Measurements from ENCODE around the gene MCF2L. TPM values are rescaled to one million over a fixed set of nuclear protein-coding genes. Genes with fewer than 3 reads are reported as not detected.

The MCF2L gene
- total and polyA plus RNA-seq, 9 of the 15 experiments (the other 6 are each of a cell fraction or from before 2014, with no cell fraction given): 0.05 to 0.25 (median 0.18) TPM; not detected in 5

DNA sequence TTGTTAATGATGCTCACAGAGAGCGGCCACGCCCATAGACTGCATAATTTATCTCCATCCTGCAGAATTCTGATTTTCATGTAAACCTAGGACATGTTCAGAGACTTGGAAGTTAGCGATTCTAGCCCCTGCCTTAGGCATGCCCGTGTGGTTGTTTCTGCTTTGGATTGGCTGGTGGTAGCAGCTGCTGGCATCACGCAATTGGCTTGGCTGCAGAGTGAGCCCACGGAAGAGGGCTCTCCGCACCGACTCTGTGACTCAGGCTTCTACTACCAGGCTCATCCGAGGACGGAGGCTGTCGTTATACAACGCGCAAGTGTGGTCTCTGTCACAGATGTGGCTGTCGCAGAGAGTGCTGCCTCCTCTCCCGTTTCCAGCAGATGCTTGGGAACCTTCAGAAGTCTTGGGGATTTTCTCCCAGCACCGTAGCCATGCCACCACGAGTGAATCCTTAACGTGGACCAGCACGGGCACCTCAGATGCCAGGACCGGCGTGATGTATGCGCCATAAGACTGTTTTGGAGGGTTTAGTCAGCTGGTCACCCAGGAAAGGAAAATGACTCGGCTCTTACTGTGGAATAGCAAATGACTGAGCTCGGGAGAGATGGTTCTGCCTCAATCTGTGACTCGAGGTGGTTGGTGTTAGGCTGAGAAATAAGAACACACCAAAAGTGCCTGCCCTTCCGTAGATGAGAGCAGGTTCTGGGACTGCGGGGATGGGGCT lies 75.5 kb downstream of the MCF2L start (continued):
- TF ChIP-seq HEY1 (CRISPR knock-in tag; IDR thresholded peaks at IDR 0.05; ENCODE audit: borderline replicate concordance) (no peak), FOS (IDR thresholded peaks at IDR 0.05; ENCODE audit: extremely low read depth, insufficient read length) (no peak), MXI1 (IDR thresholded peaks at IDR 0.05; ENCODE audit: low read depth, low read length) (no peak), KDM2B (CRISPR knock-in tag; IDR thresholded peaks at IDR 0.05) (no peak), NCOR1 (IDR thresholded peaks at IDR 0.05) (no peak), ETV1 (tag; conservative IDR thresholded peaks at IDR 0.05; ENCODE audit: low read depth) (no peak)
- TF ChIP-seq, protein P1, sequence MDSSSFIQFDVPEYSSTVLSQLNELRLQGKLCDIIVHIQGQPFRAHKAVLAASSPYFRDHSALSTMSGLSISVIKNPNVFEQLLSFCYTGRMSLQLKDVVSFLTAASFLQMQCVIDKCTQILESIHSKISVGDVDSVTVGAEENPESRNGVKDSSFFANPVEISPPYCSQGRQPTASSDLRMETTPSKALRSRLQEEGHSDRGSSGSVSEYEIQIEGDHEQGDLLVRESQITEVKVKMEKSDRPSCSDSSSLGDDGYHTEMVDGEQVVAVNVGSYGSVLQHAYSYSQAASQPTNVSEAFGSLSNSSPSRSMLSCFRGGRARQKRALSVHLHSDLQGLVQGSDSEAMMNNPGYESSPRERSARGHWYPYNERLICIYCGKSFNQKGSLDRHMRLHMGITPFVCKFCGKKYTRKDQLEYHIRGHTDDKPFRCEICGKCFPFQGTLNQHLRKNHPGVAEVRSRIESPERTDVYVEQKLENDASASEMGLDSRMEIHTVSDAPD (CRISPR knock-in tag; IDR thresholded peaks at IDR 0.05): no peak
- TF ChIP-seq, protein P2, sequence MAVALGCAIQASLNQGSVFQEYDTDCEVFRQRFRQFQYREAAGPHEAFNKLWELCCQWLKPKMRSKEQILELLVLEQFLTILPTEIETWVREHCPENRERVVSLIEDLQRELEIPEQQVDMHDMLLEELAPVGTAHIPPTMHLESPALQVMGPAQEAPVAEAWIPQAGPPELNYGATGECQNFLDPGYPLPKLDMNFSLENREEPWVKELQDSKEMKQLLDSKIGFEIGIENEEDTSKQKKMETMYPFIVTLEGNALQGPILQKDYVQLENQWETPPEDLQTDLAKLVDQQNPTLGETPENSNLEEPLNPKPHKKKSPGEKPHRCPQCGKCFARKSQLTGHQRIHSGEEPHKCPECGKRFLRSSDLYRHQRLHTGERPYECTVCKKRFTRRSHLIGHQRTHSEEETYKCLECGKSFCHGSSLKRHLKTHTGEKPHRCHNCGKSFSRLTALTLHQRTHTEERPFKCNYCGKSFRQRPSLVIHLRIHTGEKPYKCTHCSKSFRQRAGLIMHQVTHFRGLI (CRISPR knock-in tag; IDR thresholded peaks at IDR 0.05): no peak
- TF ChIP-seq, protein P3, sequence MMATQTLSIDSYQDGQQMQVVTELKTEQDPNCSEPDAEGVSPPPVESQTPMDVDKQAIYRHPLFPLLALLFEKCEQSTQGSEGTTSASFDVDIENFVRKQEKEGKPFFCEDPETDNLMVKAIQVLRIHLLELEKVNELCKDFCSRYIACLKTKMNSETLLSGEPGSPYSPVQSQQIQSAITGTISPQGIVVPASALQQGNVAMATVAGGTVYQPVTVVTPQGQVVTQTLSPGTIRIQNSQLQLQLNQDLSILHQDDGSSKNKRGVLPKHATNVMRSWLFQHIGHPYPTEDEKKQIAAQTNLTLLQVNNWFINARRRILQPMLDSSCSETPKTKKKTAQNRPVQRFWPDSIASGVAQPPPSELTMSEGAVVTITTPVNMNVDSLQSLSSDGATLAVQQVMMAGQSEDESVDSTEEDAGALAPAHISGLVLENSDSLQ (IDR thresholded peaks at IDR 0.05): no peak

All from K562 (cell line).